GM12892 (cell line): ENCODE data around the gene TUBG2.
"Not testable (repeated sequence)": the region's sequence is repeated elsewhere in the genome, so short reads cannot be mapped to it uniquely, and the experiment has no call there.

ENCODE experiments used
- DNase-seq: peaks from one replicate; pipeline ENCODE4 v3.0.0; 2011; ENCODE audit not compliant: insufficient read length
- FAIRE-seq: peaks from 2 replicates; lab custom pipeline; 2011; peaks lifted over from hg19 to GRCh38; lab: Jason Lieb, UNC
- POLR2A ChIP-seq: IDR thresholded peaks from 2 replicates; pipeline ENCODE4 v1.6.1; 2011; ENCODE audit warnings: low read depth, low read length, control low read depth
- POLR2AphosphoS5 ChIP-seq: IDR thresholded peaks from 2 replicates; pipeline ENCODE4 v1.6.1; 2011; ENCODE audit warnings: low read depth, low read length, control low read depth
- TAF1 ChIP-seq: IDR thresholded peaks from 2 replicates; pipeline ENCODE4 v1.6.1; 2011; ENCODE audit warnings: low read depth, mild to moderate bottlenecking, control low read depth, low read length, borderline replicate concordance

TUBG2 gene

GRCh38 chr17:42629411-42630009, 29.6 kb upstream of the TUBG2 start:
- no peak for DNase-seq
- no peak for FAIRE-seq
- TF ChIP-seq POLR2AphosphoS5 (no peak), TAF1 (no peak), POLR2A (no peak)

- no peak for TF ChIP-seq POLR2A
- TF ChIP-seq POLR2AphosphoS5, result no peak
- no peak for TF ChIP-seq TAF1
- no peak for FAIRE-seq
These were observed 26.1 kb upstream of the TUBG2 start for GRCh38 chr17:42632949-42633444.

GRCh38 chr17:42639525-42640113, 19.5 kb upstream of the TUBG2 start:
- DNase-seq, result no peak
- no peak for TF ChIP-seq POLR2A
- TF ChIP-seq POLR2AphosphoS5, result no peak
- TF ChIP-seq TAF1, result no peak
- no peak for FAIRE-seq

More at GRCh38 chr17:42632949-42633444, 26.1 kb upstream of the TUBG2 start:
- DNase-seq, result no peak

- DNase-seq, result no peak
- FAIRE-seq, result no peak
- no peak for TF ChIP-seq POLR2A
- no peak for TF ChIP-seq POLR2AphosphoS5
- TF ChIP-seq TAF1, result no peak
These were observed 19.0 kb upstream of the TUBG2 start for GRCh38 chr17:42640121-42640520.

GRCh38 chr17:42642336-42642735, 16.7 kb upstream of the TUBG2 start:
- FAIRE-seq (no peak), DNase-seq (no peak)
- TF ChIP-seq TAF1 (no peak), POLR2AphosphoS5 (no peak), POLR2A (no peak)

- FAIRE-seq, result no peak
- DNase-seq, result no peak
- TF ChIP-seq TAF1 (no peak), POLR2A (no peak)
These were observed 11.3 kb upstream of the TUBG2 start for GRCh38 chr17:42647778-42648177.

GRCh38 chr17:42651392-42651791, 7.7 kb upstream of the TUBG2 start:
- no peak for TF ChIP-seq POLR2A
- TF ChIP-seq TAF1, result no peak
- no peak for TF ChIP-seq POLR2AphosphoS5
- FAIRE-seq (no peak), DNase-seq (no peak)

GRCh38 chr17:42653179-42654124, 5.6 kb upstream of the TUBG2 start:
- FAIRE-seq (no peak), DNase-seq (no peak)
- TF ChIP-seq POLR2A (no peak), POLR2AphosphoS5 (no peak), TAF1 (no peak)

- TF ChIP-seq POLR2A (no peak), POLR2AphosphoS5 (no peak), TAF1 (no peak)
- DNase-seq, result no peak
These were observed 3.6 kb upstream of the TUBG2 start for GRCh38 chr17:42655528-42655927.

GRCh38 chr17:42657824-42658588, 1.1 kb upstream of the TUBG2 start:
- DNase-seq, result no peak
- TF ChIP-seq TAF1 (no peak), POLR2AphosphoS5 (no peak), POLR2A (no peak)
- FAIRE-seq, result no peak

More at GRCh38 chr17:42655528-42655927, 3.6 kb upstream of the TUBG2 start:
- FAIRE-seq, result no peak

- not testable (repeated sequence) for DNase-seq
- FAIRE-seq, result peak; percentile 85
These were observed 819 bp downstream of the TUBG2 start for GRCh38 chr17:42659932-42660274.
